NK-92 treated with Interleukin-12 subunit alpha and Interleukin-12 subunit beta, amount 100 ng/mL, for 24 hours (cell line): ENCODE measurements around the gene CSNK1A1.
"Not testable (repeated sequence)": the region's sequence is repeated elsewhere in the genome, so short reads cannot be mapped to it uniquely, and the experiment has no call there.

ENCODE experiments used
- DNase-seq: peaks from one replicate; lab custom pipeline; 2025; lab: John Stamatoyannopoulos, UW

CSNK1A1 gene

GRCh38 chr5:149551227-149552037, at the start of gene CSNK1A1:
Gene CSNK1A1, minus strand, starts transcription at chr5:149551439. Its CDS starts 475 bp downstream, at chr5:149550964.
- peak; percentile 99 for DNase-seq

- DNase-seq = no peak
These were observed 49.7 kb upstream of the CSNK1A1 start for GRCh38 chr5:149600932-149601331.

DNA sequence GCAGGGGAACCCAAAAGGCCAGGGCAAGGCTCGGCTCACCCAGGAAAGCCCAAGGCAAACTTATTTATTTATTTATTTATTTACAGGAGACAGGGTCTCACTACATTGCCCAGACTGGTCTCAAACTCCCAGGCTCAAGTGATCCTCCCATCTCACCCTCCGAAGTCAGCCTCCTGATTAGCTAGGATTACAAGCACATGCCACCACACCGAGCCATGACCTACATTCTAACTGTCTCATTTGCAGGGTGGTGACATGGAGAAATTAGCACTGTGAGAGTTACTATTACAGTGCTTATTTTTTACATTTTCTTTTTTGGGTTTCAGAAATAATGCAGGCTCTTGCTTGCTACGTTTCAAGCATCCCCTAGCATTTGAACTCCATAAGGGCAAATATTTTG, 48.1 kb upstream of the CSNK1A1 start:
- DNase-seq = no peak

DNA sequence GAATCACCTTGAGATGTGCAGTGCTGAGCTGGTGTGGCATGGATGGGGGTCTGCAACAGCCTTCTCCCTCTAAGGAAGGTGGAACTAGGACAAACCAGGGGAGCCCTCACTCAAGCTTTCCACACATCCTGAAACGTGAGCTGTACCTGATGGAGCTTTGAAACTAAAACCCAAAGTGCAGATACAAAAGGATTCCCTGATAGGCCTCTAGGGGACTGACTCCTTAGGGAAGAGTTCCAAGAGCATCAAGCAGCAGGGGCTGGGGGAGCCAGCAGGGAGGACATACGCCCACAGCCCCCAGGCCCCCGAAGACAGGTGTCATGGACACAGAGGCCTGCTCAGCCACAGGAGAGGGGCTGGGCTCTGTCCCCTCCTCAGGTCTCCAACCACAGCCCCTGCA, 47.7 kb upstream of the CSNK1A1 start:
- DNase-seq = no peak

- not testable (repeated sequence) for DNase-seq
These were observed 47.0 kb upstream of the CSNK1A1 start for GRCh38 chr5:149598234-149598633.

GRCh38 chr5:149597618-149598017, 46.4 kb upstream of the CSNK1A1 start:
- DNase-seq = no peak

GRCh38 chr5:149596712-149597111, 45.5 kb upstream of the CSNK1A1 start:
- DNase-seq = no peak

GRCh38 chr5:149595105-149595504, 43.9 kb upstream of the CSNK1A1 start:
- not testable (repeated sequence) for DNase-seq

- DNase-seq = no peak
These were observed 43.1 kb upstream of the CSNK1A1 start for GRCh38 chr5:149594206-149594895.

DNA sequence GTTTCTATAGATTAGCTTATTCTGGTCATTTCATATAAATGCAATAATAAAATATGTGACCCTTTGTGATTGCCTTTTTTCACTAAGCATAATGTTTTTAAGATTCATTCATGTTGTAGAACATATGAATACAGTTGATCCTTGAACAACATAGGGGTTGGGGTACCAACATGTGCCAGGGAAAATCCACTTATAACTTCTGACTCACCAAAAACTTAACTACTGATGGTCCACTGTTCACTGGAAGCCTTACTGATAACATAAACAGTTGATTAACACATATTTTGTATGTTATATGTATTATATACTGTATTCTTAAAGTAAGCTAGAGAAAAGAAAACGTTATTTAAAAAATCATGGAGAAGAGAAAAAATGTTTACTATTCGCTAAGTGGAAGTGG, 42.1 kb upstream of the CSNK1A1 start:
- DNase-seq = no peak

GRCh38 chr5:149588936-149589335, 37.7 kb upstream of the CSNK1A1 start:
- no peak for DNase-seq

- DNase-seq = no peak
These were observed 35.6 kb upstream of the CSNK1A1 start for GRCh38 chr5:149586708-149587318.

DNA sequence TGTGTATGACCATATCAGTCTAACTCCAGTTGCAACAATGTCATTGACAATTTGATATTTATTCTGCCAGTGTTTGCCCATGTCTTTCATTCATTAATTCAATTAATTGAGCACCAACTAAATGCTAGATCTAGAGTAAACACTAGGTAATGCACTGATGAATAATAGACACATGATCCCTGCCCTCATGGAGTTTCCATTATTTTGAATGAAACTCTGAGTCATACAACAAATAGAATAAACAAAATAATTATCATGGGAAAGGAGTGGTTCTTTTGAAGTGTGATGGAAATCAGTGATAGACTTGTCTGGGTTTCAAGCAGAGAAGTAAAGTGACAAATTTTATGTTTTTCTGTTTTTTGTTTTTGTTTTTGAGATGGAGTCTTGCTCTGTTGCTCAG, 34.7 kb upstream of the CSNK1A1 start:
- no peak for DNase-seq

GRCh38 chr5:149584121-149584520, 32.9 kb upstream of the CSNK1A1 start:
- DNase-seq = no peak

- DNase-seq = no peak
These were observed 32.2 kb upstream of the CSNK1A1 start for GRCh38 chr5:149583394-149583793.

DNA sequence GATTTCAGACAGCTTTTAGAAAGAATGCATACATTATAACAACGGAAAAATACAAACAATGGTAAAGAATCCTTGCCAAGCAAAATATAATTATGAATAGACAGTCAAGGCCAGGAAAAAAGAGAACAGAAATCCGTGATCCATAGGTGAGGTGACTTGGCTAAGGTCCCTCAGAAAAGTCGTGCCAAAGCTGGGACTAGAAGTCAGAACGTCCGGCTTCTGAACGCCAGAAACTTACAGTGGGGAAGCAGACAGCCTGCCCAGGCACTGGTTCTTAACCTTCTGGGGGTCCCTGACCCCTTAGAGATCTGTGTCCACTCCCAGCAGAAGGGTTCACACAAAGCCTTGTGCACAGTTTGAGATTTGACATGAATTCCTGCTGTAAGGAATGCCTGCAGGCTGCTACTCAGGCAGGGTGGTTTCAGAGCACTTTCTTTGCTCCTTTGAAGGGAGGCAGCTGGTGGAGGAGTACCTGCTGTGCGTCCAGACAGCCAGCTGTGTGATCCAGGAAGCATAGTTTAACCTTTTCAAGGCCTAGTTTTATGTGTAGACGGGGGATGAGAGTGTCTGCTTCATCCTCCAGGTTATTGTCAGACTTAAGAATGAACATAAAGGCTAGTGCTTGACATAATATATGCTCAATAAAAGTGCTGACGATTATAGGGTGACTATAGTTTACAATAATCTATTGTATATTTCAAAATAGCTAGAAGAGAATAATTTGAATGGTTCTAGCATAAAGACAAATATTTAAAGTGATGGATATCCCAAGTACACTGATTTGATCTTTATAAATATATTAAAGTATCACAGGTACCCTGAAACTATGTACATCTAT, 30.9 kb upstream of the CSNK1A1 start:
- no peak for DNase-seq

GRCh38 chr5:149581192-149581861, 30.1 kb upstream of the CSNK1A1 start, which contains the start of gene ARHGEF37:
Gene ARHGEF37, plus strand, starts transcription at chr5:149581498. Its CDS starts 16,272 bp downstream, at chr5:149597770.
- DNase-seq = no peak

- no peak for DNase-seq
These were observed 29.6 kb upstream of the CSNK1A1 start for GRCh38 chr5:149580808-149581191.

DNA sequence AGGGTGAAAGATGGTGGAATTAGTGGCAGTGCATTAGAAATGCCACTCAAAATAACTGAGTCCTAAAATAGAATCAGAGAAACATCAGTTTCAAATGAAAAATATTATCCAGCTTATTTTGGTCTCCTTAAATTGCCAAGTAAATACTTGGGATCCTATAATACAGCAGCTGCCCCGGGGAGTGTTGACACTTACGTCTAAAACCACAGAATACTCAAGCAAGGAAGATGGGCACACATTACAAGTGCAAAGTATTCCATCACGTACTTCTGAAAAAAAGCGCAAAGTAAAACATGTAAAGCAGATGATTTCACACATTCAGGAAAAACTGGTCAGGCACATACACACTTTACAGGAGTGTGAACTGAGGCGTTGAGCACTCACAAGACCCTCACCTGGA, 27.7 kb upstream of the CSNK1A1 start:
- DNase-seq = no peak

DNA sequence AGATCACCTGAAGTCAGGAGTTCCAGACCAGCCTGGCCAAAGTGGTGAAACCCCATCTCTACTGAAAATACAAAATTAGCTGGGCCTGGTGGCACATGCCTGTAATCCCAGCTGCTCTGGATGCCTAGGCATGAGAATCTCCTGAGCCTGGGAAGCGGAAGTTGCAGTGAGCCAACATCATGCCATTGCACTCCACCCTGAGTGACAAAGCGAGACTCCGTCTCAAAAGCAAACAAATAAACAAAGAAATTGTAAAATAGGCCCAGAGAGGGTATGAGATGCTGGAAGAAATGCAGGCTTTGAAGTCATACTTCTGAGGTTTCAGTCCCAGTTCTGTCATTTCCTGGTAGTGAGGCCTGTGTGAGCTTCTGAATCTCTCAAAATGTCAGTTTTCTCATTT, 24.8 kb upstream of the CSNK1A1 start:
- DNase-seq = no peak

GRCh38 chr5:149575131-149575530, 23.9 kb upstream of the CSNK1A1 start:
- no peak for DNase-seq
